Fibroblast of mammary gland (primary cell): ENCODE results near the gene MBL2.

Experiments
- DNase-seq: peaks from one replicate; pipeline ENCODE4 v3.0.0-alpha.2; 2010; ENCODE audit warnings: low read depth
- H3K4me3 ChIP-seq: 2 replicates; pipeline ENCODE4 v1.5.1; 2011; ENCODE audit warnings: low read depth, mild to moderate bottlenecking, low read length, moderate library complexity; ENCODE audit not compliant: control insufficient read depth
- TF ChIP-seq, protein P1 (sequence below): conservative IDR thresholded peaks from 2 replicates; pipeline ENCODE4 v1.5.1; 2011; ENCODE audit warnings: low read depth, low read length, inconsistent platforms; ENCODE audit not compliant: control insufficient read depth, insufficient read depth

The MBL2 gene

GRCh38 chr10:52774600-52775106 lies 2.1 kb upstream of the MBL2 start:
- TF ChIP-seq, protein P1, sequence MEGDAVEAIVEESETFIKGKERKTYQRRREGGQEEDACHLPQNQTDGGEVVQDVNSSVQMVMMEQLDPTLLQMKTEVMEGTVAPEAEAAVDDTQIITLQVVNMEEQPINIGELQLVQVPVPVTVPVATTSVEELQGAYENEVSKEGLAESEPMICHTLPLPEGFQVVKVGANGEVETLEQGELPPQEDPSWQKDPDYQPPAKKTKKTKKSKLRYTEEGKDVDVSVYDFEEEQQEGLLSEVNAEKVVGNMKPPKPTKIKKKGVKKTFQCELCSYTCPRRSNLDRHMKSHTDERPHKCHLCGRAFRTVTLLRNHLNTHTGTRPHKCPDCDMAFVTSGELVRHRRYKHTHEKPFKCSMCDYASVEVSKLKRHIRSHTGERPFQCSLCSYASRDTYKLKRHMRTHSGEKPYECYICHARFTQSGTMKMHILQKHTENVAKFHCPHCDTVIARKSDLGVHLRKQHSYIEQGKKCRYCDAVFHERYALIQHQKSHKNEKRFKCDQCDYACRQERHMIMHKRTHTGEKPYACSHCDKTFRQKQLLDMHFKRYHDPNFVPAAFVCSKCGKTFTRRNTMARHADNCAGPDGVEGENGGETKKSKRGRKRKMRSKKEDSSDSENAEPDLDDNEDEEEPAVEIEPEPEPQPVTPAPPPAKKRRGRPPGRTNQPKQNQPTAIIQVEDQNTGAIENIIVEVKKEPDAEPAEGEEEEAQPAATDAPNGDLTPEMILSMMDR, result no peak
- DNase-seq, result no peak
- no peak overlapping the region for H3K4me3 ChIP-seq

GRCh38 chr10:52774182-52774581 lies 1.6 kb upstream of the MBL2 start:
- H3K4me3 ChIP-seq, result no peak overlapping the region
- TF ChIP-seq, protein P1, result no peak
- DNase-seq, result no peak

- TF ChIP-seq, protein P1, result no peak
- H3K4me3 ChIP-seq, result no peak overlapping the region
- DNase-seq, result no peak
Observed at GRCh38 chr10:52771534-52772445, 794 bp downstream of the MBL2 start.

- no peak for DNase-seq
- TF ChIP-seq, protein P1, result no peak
- no peak overlapping the region for H3K4me3 ChIP-seq
Observed at GRCh38 chr10:52770904-52771303, 1.7 kb downstream of the MBL2 start.

- TF ChIP-seq, protein P1, result no peak
- H3K4me3 ChIP-seq, result no peak overlapping the region
- no peak for DNase-seq
Observed at GRCh38 chr10:52769966-52770365, 2.6 kb downstream of the MBL2 start.

DNA sequence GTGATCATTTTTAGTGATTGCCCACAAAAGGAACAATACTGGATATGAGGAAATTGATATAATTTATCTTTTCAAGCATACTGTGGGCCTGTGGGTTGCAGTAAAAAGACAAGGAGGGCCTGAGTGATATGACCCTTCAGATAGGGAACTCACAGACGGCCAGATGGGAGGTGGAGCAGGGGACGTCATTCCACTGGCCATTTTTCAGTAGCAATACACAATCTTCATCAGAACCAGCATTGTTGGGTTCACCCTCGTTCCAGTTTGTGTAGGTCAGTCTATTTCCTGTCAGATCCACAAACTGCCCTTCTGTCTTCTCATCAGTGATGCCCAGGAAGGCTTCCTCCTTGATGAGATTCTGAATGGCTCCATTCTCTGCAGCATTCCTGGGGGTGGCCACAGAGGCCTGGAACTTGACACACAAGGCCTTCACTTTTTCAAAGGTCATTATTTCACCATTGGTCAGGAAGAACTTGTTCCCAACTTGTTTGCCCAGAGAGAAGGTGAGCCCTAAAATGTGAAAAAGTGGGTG lies 4.5 kb downstream of the MBL2 start:
- TF ChIP-seq, protein P1, result no peak
- DNase-seq, result no peak
- H3K4me3 ChIP-seq, result no peak overlapping the region
